Measurements from ENCODE around the gene OSBPL5.

OSBPL5 gene

GRCh38 chr11:3096909-3097530 lies 68.1 kb downstream of the OSBPL5 start:
- ATAC-seq: no peak

DNA sequence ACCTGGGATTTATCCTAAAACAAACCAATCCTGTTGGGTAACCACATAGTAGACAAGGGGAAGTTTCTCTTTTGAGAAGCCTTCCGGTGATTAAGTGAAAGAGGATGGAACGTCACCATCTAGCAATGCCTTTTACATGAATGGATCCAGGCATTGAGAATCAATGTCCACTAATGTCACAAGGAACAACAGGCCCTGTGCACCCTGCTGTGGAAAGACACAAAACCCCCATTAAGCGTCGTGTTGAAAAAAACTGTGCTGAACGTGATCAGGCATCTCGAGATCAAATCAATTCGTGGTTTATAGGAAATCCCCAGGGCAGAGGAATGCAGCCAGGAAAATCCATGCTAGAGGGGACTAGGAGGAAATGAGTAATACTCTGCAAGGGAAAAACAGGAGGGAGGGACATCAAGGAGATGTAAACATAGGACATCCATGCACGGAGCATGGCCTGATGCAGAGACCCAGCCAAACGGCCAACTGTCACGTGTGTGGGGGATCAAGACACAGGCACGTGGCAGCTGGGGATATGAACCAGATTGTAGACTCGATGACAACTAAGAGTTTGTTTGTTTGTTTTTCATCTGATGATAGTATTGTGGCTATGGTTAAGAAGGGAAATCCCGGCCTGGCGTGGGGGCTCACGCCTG lies 69.3 kb downstream of the OSBPL5 start:
- no peak for ATAC-seq

DNA sequence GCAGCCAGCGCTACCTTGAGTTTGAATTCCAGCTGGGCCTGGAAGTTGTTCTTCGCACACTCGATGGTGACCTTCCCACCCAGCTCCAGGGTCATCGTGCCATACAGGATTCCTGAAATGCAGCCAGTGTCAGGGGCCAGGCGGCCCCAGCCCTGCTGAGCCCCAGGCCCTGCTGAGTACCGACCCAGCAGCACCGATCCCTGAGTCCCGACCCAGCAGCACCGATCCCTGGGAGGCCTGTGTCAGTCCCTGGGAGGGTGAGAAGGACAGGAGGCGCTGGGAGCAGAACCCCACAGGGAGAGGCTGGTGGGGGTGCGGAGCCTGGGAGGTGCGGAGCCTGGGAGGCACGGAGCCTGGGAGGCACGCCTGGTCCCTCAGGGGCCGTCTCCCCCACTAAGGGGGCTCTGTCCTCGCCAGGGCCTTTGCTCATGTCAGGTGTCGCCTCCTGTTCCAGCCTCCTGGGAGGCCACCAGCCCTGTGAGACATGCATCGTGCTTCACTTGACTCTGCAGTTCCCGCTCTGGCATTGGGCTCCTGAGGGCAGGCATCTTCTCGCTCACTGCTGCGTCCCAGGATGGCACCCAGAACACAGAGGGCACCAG lies 70.8 kb downstream of the OSBPL5 start:
- ATAC-seq: no peak

DNA sequence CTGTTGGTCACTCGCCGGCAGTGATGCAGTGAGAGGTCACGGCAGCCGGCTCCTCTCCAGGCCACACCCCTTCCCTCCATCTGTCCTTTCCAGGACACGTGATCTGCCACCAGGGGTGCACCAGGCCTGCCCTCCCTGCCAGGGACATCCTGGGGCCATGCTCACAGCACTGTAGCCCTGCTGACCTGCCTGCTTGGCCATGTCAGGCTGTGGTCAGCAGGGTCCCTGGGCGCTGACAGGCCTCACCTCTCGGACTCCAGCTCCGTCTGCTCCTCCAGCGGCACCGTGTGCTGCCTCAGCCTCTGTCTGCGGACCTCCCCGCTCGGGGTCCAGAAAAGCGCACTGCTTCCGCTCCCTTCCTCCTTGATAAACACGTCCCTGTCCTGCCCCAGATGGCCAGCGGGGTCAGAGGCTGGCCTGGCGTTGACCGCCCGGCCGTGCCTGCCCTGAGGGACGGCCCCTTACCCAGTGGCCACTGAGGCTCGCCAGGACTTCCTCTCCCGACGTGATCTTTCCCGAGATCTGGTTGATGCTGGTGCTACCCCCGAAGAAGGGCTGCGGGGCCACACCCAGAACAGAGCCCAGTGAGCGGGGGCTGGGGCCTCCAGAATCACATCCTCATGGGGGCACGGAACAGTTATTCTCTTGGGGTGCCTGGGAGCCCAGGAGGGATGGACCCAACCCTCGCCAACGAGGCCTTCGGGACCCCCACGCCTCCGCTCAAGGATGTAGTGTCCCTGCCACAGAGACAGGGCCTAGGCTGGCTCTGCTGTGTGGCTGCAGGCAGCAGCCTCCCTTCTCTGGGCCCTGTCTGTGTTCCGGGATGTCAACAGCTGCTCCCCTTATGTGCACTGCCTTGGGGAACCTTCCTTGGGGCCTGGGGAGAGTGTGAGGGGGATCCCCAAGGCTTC lies 71.6 kb downstream of the OSBPL5 start:
- ATAC-seq: no peak

DNA sequence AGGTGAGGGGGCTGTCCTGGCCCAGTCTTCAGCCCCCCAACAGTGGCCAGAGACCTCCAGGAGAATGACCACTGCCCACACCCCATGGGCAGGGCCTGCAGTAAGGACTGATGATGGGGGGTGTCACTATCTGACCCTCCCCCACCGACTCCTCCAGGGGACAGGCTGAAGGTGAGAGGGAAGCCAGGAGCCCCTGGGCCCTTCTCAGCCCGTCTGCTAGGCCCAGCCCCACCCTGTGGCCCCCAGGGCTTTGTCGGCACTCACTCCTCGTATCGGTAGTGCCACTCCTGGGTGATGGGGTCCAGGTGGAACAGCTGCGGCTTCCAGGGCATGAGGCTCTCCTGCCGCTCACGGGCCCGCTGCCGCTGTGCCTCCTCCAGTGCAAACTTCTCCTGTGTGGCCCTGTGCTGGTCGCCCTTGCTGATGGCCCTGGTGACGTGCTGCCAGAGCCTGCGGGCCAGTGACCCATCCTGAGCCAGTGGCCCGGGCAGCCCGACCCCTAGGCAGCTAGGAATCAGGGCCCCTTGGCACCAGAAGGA lies 72.4 kb downstream of the OSBPL5 start:
- no peak for ATAC-seq

DNA sequence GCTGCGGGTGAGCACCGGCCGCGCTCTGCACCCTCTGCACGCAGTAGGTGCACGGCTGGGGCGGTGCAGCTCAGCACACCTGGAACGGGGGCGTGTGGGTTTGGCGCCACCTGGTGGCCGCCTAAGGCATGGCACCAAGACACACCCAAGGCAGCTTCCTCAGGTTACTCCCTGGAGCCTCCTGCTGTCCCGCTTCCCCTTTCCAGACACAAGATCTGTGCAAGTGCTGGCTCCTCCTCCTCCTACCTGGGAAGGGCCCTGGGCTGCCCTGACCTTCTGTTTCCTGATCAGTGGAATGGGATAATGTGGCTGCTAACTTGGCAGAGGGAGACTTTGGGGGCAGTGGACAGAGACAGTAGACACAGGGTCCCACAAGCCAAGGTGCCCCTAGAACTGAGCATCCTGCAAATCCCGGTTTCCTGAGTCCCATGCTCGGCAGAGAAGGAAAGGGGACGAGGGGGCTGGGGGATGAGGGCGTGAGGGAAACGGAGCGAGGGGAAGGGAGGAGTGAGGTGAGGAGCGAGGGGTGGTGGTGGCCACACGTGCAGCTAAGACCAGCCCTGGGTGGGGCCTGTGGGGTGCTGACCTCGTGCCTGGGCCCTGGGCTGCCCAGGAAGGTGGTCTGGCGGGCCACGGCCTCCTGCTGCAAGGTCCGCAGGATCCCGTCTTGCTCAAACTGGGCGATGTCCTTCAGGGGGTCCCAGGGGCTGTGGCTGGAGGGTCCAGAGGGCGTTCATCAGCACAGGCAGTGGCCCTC lies 73.1 kb downstream of the OSBPL5 start:
- peak; percentile 67 to 75 for ATAC-seq

DNA sequence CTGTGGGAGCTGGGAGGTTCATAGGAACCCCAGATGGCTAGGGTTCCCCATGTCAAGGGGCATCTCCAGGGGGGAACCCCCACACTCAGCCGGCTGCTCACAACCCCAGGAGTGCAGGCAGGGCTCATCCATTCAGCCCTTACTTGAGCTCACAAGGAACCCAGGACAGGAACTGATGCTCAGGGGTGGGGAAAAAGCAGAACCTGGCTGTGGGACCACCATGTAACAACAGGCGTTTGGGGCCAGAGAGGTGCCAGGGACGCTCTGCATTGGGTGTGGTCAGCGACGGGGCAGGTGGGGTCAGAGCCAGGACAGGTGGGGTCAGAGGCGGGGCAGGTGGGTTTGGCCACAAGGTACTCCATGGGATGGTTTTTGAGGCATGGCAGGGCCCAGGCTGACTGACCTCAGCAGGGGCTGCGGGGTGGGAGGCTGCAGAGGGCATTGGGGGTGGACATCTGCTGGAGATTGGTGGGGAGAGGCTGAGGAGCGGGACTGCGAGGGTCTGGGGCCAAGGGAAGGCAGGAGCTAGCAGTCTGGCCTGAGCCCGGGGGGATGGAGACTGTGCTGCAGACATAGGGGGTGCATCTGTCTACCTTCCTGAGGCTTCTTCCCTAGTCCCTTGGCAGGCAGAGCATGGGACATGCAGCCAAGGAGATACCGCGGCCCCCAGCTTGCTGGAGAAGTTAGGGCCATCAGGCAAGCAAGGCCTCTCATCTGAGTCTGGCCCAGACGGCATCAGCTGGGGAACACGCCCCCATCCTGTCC lies 73.8 kb downstream of the OSBPL5 start:
- ATAC-seq: no peak

DNA sequence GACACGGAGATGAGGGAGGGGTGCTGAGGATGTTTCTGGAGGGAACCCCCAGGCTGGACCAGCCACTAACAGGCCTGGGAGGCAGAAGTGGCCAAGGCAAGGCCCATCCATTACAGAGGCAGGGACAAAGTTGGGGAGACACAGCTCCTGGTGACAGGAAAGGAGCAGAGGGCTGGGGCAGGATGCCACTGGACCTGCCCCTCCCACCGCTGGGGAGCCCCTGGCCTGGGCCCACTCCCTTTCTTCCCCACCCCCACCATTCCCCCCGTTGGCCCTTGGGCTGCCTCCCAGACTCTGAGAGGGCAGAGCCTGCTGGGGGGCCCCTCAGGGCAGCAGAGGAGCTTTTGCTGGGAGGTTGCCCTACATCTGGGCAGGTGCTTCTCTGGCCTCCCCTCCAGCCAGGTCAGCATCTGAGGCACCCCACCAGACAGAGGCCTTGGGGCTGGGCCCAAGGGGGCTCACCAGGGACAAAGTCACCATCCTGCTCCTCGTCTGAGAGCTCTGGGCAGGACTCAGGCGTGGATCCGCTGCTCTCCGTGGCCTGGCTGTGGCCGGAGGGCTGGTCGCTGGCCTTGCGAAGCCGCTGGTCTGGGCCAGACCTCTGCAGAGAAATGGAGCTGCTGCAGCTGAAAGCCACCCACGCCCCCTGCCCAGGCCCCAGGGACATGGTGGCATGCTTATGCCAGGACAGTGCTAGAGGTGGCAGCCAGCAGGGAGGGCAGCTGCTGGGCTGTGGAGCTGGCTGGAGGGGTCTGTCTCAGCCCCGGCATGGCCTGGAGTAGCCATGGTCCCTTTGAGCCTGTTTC lies 74.8 kb downstream of the OSBPL5 start:
- ATAC-seq: no peak

DNA sequence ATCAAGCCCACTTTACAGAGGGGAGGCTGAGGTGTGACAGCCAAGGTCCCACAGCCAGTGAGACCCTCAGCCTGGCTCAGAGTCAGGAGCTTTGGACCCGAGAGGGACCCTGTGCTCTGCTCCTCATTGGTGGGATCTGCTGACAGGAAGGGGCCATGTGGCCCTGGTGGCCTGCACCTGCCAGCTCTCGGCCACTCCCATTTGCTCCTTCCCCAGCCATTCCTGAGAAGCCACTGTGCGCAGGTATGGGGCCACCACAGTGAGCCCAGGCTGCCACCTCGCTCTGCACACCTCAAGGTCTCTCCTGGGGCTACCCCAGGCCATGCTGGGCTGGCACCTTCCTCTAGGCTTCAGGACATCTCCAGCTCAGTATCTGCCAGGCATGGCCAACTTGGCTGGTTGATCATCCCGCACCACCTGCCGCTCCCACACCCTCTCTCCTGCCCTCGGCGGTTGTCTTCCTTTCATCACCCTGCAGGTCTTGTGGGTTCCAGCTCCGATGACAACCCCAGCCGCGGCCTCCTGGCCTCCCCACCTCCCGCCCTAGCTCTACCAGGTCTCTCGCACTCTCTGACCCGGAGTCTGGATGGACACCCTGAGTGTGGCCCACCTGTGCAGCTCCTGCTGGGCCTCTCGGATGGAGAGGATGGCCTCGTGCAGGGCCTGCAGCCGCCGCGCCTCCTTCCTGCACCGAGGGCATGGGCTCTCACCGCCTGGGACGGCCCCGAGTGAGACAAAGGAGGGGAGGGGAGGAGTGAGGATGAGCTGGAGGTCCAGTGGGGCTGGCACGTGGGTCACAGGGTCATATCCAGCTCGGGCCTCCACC lies 75.7 kb downstream of the OSBPL5 start:
- ATAC-seq: no peak

GRCh38 chr11:3088806-3089205 lies 76.3 kb downstream of the OSBPL5 start:
- ATAC-seq: no peak

DNA sequence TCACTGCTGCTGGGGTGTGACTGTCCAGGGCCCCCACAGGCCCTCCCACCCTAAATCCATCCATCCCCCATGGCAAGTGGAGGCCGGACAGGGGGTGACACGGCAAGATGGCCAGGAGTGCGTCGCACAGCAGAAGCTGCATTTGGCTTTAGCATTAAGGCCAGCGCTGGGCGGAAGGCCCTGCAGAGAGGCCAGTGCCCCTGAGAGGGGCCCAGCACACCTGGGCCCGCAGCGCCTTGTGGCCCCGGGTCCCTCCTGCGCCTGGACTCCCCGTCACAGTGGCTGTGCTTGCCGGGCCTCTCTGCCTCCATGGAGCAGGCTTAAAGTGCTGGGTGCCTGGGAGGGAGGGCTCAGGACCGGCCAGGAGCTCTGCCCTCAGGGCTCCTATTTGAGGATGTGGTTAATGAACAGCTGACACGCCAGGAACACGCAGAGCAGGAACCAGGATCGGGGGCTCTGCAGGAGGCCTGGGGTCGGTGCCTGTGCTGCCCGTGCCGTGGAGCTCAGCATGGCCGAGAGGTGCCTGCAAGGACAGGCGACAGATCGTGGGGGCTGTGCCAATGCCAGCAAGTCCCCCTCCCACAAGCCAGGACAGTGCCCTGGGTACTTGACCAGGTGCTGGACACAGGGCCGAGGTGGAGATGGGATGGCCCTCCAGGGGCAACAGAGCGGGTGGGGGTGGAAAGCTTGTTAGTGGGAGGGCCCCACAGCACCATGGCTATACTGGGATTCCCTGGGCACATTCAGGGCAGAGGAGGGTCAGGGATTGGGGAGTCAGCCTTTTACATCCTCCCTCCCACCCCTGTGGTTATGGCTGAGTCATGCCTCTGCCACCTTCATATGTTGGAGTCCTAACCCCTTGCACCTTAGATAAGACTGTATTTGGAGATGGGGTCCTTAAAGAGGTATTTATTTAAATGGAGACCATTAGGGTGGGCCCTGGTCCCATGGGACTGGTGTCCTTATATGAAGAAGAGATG lies 77.0 kb downstream of the OSBPL5 start:
- ATAC-seq: no peak

GRCh38 chr11:3087373-3087772 lies 77.7 kb downstream of the OSBPL5 start:
- no peak for ATAC-seq

- no peak for ATAC-seq
These were observed 78.4 kb downstream of the OSBPL5 start for GRCh38 chr11:3086671-3087150.

DNA sequence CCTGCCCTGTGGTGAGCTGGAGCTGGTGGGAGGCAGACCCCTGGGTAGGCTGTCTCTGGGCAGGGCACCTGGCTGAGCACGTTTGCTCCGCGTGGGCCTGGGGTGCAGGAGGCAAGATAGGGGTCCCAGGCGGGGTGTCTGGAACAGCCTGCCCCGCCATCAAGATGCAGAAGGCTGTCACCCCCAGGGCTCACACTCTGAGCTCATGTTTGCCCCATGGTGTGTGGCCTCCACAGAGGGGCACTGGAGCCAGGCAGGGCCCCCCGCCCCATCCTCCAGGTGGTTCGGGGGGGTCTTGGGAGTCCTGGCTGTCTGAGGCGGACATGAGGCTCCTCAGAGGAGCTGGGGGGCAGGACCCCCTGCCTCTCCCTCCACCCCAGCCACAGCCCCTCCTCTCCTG lies 79.0 kb downstream of the OSBPL5 start:
- peak in 1 of 2 donors; percentile 18 for ATAC-seq

- no peak for ATAC-seq
These were observed 80.1 kb downstream of the OSBPL5 start for GRCh38 chr11:3085052-3085451.

DNA sequence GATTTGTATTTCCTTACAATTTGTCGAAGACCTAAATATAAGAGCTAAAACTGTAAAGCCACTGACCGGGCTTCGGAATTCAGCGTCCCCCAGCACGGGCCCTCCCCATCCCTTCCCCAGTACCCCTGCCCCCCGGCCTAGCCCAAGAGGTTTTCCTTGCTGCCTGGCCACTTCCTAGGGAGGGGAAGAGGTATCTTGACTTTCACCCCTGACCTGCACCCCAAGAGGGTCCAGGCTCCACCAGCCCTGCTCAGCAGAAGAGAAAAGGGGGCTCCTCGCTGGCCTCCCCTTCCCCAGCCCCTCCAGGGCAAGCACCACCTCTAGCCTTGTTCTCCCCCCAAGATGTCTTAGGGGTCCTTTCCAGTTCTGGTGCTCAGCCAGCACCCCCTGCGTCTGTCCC lies 81.8 kb downstream of the OSBPL5 start:
- no peak for ATAC-seq

DNA sequence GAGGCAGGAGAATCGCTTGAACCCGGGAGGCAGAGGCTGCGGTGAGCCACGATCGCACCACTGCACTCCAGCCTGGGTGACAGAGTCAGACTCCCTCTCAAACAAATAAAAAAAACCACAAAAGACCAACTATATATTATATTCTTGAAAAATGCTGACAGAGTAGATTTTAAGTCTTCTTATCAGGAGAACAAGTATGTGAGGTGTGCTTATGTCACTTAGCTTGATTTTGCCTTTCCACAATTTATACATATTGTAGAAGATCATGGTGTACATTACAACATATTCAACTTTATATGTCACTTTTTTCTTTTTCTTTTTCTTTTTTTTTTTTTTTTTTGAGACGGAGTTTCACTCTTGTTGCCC lies 83.7 kb downstream of the OSBPL5 start:
- no peak for ATAC-seq

- ATAC-seq: no peak
These were observed 84.3 kb downstream of the OSBPL5 start for GRCh38 chr11:3080733-3081385.

All from activated CD4-positive, CD25-positive, alpha-beta regulatory T cell treated with anti-CD3 and anti-CD28 coated beads, Interleukin-2, amount 50 U/mL, for 24 hours (primary cell).